ENCODE data around the gene NID1.

DNA sequence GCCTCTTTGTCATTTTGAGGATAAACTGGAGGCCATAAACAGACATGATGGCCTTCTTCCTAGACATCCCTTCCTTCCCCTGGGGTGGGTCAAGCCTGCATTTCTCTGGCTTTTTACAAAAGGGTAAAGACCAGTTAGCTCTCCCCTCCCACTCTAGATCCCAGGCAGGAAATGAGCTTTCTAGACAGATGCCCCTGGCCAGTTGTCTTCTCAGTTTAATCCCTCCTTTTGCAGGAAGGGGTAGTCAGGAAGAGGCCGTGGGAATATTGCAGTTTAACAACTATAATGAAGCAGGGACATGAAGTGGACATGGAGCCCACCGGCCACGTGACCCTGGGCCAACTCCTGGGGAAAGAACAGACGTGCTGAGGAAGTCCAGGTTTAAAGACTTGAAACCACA, 85.7 kb downstream of the NID1 start:
- no peak for TF ChIP-seq EZH2 (IDR thresholded peaks at IDR 0.05; ENCODE audit: insufficient read depth, low read length)
- TF ChIP-seq, protein P1, sequence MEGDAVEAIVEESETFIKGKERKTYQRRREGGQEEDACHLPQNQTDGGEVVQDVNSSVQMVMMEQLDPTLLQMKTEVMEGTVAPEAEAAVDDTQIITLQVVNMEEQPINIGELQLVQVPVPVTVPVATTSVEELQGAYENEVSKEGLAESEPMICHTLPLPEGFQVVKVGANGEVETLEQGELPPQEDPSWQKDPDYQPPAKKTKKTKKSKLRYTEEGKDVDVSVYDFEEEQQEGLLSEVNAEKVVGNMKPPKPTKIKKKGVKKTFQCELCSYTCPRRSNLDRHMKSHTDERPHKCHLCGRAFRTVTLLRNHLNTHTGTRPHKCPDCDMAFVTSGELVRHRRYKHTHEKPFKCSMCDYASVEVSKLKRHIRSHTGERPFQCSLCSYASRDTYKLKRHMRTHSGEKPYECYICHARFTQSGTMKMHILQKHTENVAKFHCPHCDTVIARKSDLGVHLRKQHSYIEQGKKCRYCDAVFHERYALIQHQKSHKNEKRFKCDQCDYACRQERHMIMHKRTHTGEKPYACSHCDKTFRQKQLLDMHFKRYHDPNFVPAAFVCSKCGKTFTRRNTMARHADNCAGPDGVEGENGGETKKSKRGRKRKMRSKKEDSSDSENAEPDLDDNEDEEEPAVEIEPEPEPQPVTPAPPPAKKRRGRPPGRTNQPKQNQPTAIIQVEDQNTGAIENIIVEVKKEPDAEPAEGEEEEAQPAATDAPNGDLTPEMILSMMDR (IDR thresholded peaks at IDR 0.05; ENCODE audit: insufficient read depth, low read depth, low read length): no peak

All from astrocyte (in vitro differentiated cells and primary cell).